GM12892 (cell line): ENCODE results near the gene PRKAR1A.

Source experiments
- DNase-seq: peaks from one replicate; pipeline ENCODE4 v3.0.0; 2011; ENCODE audit not compliant: insufficient read length
- FAIRE-seq: peaks from 2 replicates; lab custom pipeline; 2011; peaks lifted over from hg19 to GRCh38; lab: Jason Lieb, UNC
- POLR2A ChIP-seq: IDR thresholded peaks from 2 replicates; pipeline ENCODE4 v1.6.1; 2011; ENCODE audit warnings: low read depth, low read length, control low read depth
- POLR2AphosphoS5 ChIP-seq: IDR thresholded peaks from 2 replicates; pipeline ENCODE4 v1.6.1; 2011; ENCODE audit warnings: low read depth, low read length, control low read depth
- TAF1 ChIP-seq: IDR thresholded peaks from 2 replicates; pipeline ENCODE4 v1.6.1; 2011; ENCODE audit warnings: low read depth, mild to moderate bottlenecking, control low read depth, low read length, borderline replicate concordance

The PRKAR1A gene

GRCh38 chr17:68600067-68600930, 88.1 kb downstream of the PRKAR1A start:
- TF ChIP-seq POLR2A (no peak), POLR2AphosphoS5 (no peak), TAF1 (no peak)
- no peak for FAIRE-seq
- peak; percentile 23 for DNase-seq
